ENCODE measurements around the gene CFDP1. TPM values are rescaled to one million over a fixed set of nuclear protein-coding genes. Genes with fewer than 3 reads are reported as not detected.

CFDP1 gene
- total and polyA plus RNA-seq, 2 experiments from 2014 or later = 97.1 to 116 TPM

DNA sequence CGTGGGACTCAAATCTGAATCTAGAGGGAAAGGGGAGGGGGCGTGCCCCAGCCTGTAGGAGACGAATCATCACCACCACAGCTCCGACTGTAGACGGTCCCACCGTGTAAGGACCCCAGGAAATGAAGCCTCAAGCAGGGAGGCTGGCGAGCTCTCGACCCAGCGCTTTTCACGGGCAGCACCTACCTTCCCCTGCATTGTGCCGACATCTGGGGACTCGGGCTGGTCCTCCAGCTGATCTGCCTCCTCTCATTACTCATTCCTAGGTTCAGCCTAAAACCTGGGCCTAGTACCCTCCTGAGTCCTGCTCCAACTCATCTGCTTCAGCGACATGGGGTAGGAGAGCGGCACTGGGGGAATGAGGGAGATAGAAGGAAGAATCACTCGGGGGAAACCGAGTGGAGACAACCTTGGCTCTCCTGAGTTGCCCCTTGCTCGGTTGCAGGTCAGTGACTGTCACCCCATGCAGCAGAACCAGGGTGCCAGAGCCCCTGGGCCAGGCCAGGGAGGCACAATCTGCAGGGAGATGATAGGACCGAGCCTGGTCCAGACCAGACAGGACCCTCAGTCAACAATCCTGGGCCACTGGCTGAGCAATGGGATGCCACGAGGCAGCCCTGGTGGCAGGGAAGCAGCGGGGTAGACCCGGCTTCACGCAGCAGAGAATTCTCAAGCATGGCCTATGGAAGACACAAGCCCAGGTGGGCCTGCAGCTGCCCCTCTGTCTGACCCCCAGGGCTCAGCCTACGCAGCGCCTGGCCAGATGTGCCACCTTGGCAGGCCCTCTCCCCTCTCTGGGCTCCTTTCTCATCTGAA, 181.0 kb downstream of the CFDP1 start:
- Histone ChIP-seq H3K79me2 (peaks cover 94% of the 10 kb centered on the region), H3K27me3 (no peaks in the 10 kb centered on the region), H4K20me1 (ENCODE audit: insufficient read depth, poor library complexity, severe bottlenecking) (peaks cover 85% of the 10 kb centered on the region), H3K36me3 (replicated peaks; ENCODE audit: insufficient read depth, low read depth) (no peaks in the 10 kb centered on the region), H3K9me2 (replicated peaks; ENCODE audit: insufficient read depth) (no peaks in the 10 kb centered on the region), H3K9me3 (ENCODE audit: low read depth) (no peaks in the 10 kb centered on the region), H3K4me2 (peak overlapping the region; percentile 73), H2AFZ (no peak overlapping the region), H3K4me1 (ENCODE audit: insufficient read depth) (peaks cover 84% of the 10 kb centered on the region), H3K27ac (peak overlapping the region; percentile 96), H3K4me3 (no peak overlapping the region)
- DNase-seq (ENCODE audit: low spot score) = no peak
- WGBS (ENCODE audit: low lambda C conversion rate, missing lambda C conversion rate) = 60% methylated on average over 24 of the region's 24 CpGs
- TF ChIP-seq, protein P1, sequence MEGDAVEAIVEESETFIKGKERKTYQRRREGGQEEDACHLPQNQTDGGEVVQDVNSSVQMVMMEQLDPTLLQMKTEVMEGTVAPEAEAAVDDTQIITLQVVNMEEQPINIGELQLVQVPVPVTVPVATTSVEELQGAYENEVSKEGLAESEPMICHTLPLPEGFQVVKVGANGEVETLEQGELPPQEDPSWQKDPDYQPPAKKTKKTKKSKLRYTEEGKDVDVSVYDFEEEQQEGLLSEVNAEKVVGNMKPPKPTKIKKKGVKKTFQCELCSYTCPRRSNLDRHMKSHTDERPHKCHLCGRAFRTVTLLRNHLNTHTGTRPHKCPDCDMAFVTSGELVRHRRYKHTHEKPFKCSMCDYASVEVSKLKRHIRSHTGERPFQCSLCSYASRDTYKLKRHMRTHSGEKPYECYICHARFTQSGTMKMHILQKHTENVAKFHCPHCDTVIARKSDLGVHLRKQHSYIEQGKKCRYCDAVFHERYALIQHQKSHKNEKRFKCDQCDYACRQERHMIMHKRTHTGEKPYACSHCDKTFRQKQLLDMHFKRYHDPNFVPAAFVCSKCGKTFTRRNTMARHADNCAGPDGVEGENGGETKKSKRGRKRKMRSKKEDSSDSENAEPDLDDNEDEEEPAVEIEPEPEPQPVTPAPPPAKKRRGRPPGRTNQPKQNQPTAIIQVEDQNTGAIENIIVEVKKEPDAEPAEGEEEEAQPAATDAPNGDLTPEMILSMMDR (IDR thresholded peaks at IDR 0.05; ENCODE audit: poor library complexity) = no peak
- TF ChIP-seq EZH2phosphoT487 (IDR thresholded peaks at IDR 0.05; ENCODE audit: low read depth, severe bottlenecking, unreplicated experiment) (no peak), EZH2 (IDR thresholded peaks at IDR 0.05; ENCODE audit: borderline replicate concordance) (no peak)

DNA sequence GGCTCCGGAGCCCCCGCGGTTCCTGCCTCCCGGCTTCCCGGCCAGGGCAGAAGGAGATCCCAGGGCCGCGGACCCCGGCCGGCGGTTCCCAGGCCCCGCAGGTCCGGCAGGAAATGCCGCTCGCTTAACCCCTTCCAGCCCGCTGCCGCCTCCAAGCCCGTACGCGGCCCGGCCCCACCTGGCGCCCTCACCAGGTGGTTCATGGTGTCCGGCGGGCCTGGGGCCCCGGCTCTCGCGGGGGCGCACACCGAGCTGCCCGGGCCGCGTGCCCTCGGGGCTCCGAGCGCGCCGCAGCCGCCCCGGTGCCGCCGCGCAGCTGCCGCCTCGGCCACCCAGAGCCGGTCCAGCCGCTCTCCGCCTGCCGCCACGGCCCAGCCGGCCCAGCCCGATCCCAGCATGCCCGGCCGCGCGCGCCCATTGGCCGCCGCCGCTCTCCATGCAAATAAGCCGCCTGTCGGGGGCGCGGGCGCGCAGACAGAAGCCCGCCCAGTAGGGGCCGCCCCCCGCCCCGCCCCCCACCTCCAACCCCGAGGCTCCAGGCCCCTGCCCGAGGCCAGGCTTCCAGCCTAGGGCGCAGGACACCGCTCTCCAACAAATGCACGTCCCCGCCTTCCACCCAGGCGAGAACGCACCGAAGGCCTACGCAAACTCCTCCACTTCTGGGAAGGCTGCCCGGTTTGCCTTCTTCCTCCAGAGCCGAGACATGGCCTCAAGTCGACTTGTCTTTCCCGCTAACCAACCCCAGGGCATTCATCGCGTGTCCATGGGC, 181.8 kb downstream of the CFDP1 start, which contains the start of gene BCAR1:
TSS of gene BCAR1 (minus strand) at position 345 of the 769 bp plus-strand sequence. CDS start at position 203, 142 bp downstream.
- 7% methylated on average over 33 of the region's 84 CpGs for WGBS (ENCODE audit: low lambda C conversion rate, missing lambda C conversion rate)
- Histone ChIP-seq H3K36me3 (replicated peaks; ENCODE audit: insufficient read depth, low read depth) (no peaks in the 10 kb centered on the region), H4K20me1 (ENCODE audit: insufficient read depth, poor library complexity, severe bottlenecking) (peaks cover 82% of the 10 kb centered on the region), H3K4me1 (ENCODE audit: insufficient read depth) (peaks cover 84% of the 10 kb centered on the region), H3K9me3 (ENCODE audit: low read depth) (no peaks in the 10 kb centered on the region), H3K4me2 (peak within 1 kb of the TSS; percentile 99), H3K27me3 (no peaks in the 10 kb centered on the region), H3K27ac (peak within 1 kb of the TSS; percentile 96), H3K79me2 (peaks cover 94% of the 10 kb centered on the region), H3K9me2 (replicated peaks; ENCODE audit: insufficient read depth) (no peaks in the 10 kb centered on the region), H3K4me3 (peak within 1 kb of the TSS; percentile 95), H2AFZ (peak within 1 kb of the TSS; percentile 31)
- peak; percentile 96 for DNase-seq (ENCODE audit: low spot score)
- TF ChIP-seq, protein P1 (IDR thresholded peaks at IDR 0.05; ENCODE audit: poor library complexity) = no peak
- TF ChIP-seq EZH2phosphoT487 (IDR thresholded peaks at IDR 0.05; ENCODE audit: low read depth, severe bottlenecking, unreplicated experiment) = no peak
- no peak for TF ChIP-seq EZH2 (IDR thresholded peaks at IDR 0.05; ENCODE audit: borderline replicate concordance)

DNA sequence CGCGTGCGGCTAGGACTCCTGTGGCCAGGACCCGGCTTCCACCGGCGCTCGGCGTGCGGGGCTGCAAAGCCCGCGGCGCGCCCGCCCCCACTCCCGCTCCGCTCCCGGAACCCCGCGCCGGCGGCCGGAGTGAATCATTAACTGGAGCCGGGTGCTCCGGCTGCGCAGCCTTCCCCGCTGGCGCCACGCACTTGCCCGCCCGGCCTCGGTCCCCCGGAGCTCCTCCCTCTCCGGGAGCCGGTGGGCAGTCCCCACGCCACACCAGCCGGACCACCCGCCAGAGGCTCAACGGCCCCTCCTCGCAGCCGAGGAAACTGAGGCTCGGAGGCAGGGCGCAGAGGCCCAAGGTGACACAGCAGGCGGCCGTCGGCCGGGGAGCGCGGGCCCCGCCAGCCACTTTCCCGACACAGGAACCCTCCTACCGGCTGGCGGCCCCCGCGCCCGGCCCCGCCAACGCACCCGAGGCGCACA, 182.5 kb downstream of the CFDP1 start:
- Histone ChIP-seq H3K79me2 (peaks cover 94% of the 10 kb centered on the region), H3K4me3 (peak overlapping the region; percentile 95), H3K4me1 (ENCODE audit: insufficient read depth) (peaks cover 84% of the 10 kb centered on the region), H4K20me1 (ENCODE audit: insufficient read depth, poor library complexity, severe bottlenecking) (peaks cover 76% of the 10 kb centered on the region), H3K27ac (peak overlapping the region; percentile 96), H2AFZ (peak overlapping the region; percentile 31), H3K9me3 (ENCODE audit: low read depth) (no peaks in the 10 kb centered on the region), H3K4me2 (peak overlapping the region; percentile 99), H3K36me3 (replicated peaks; ENCODE audit: insufficient read depth, low read depth) (no peaks in the 10 kb centered on the region), H3K27me3 (no peaks in the 10 kb centered on the region), H3K9me2 (replicated peaks; ENCODE audit: insufficient read depth) (no peaks in the 10 kb centered on the region)
- TF ChIP-seq EZH2 (IDR thresholded peaks at IDR 0.05; ENCODE audit: borderline replicate concordance) (no peak), EZH2phosphoT487 (IDR thresholded peaks at IDR 0.05; ENCODE audit: low read depth, severe bottlenecking, unreplicated experiment) (no peak)
- TF ChIP-seq, protein P1 (IDR thresholded peaks at IDR 0.05; ENCODE audit: poor library complexity) = no peak
- peak; percentile 91 for DNase-seq (ENCODE audit: low spot score)
- WGBS (ENCODE audit: low lambda C conversion rate, missing lambda C conversion rate) = 1% methylated on average over 37 of the region's 59 CpGs

All from hepatocyte (in vitro differentiated cells).